Activated gamma-delta T cell treated with Interleukin-2 at 50 U/mL for 16 hours (primary cell): ENCODE results near the gene YWHAE.
"Not testable (repeated sequence)": the region's sequence is repeated elsewhere in the genome, so short reads cannot be mapped to it uniquely, and the experiment has no call there.

Experiments
- DNase-seq: peaks from one replicate; pipeline ENCODE4 v3.0.0-alpha.2; 2020

Gene YWHAE

GRCh38 chr17:1373707-1374237 lies 26.2 kb downstream of the YWHAE start:
- DNase-seq: no peak

- DNase-seq: no peak
These were observed 27.4 kb downstream of the YWHAE start for GRCh38 chr17:1372618-1373017.

DNA sequence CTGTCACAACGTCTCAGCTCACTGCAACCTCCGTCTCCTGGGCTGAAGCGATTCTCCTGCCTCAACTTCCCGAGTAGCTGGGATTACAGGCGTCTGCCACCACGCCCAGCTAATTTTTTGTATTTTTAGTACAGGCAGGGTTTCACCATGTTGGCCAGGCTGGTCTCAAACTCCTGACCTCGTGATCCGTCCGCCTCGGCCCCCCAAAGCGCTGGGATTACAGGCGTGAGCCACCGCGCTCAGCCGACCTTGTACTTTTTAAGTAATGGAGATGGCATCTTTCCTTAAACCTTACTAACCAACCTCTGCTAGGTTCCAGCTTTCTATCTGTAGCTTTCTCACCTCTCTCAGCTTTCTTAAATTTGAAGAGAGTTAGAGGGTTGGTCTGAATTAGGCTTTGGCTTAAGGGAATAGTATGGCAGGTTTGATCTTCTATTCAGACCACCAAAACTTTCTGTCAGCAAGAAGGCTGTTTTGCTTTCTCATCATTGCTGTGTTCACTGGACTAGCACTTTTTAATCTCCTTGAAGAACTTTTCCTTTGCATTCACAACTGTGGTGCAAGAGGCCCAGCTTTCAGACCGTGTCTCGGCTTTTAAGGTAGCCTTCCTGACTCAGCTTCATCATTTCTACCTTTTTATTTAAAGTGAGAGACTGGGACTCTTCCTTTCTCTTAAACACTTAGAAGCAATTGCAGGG lies 28.0 kb downstream of the YWHAE start:
- no peak for DNase-seq

DNA sequence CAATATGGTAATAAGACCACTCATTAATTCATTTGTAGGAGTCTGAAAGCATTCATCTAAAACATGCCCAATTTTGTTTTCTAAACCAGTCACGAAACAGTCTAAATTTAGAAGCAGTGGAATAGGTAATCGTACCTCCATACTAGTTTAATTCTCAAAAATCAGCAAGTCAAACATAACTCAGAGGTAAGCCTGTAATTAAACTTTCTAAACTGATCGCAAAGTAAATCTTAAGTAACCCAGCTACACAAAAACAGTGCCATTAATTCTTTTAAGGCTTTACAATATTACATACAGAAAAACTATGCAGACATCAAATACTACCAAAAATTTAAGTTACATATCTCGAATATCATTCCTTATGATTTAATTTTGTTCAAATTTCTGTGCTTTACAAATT lies 31.4 kb downstream of the YWHAE start:
- no peak for DNase-seq

DNA sequence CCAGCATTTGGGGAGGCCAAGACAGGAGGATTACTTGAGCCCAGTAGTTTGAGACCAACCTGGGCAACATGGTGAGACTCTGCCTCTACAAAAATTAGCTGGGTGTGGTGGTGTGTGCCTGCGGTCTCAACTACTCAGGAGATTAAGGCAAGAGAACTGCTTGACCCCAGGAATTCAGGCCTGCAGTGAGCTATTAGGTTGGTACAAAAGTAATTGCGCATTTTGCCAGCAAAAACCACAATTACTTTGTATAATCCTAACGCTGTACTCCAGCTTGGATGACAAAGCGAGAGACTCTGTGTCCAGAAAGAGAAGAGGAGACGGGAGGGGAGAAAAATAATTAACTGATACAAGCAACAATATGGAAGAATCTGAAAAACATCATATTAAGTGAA lies 32.7 kb downstream of the YWHAE start:
- DNase-seq: no peak

- no peak for DNase-seq
These were observed 33.8 kb downstream of the YWHAE start for GRCh38 chr17:1366234-1366633.

DNA sequence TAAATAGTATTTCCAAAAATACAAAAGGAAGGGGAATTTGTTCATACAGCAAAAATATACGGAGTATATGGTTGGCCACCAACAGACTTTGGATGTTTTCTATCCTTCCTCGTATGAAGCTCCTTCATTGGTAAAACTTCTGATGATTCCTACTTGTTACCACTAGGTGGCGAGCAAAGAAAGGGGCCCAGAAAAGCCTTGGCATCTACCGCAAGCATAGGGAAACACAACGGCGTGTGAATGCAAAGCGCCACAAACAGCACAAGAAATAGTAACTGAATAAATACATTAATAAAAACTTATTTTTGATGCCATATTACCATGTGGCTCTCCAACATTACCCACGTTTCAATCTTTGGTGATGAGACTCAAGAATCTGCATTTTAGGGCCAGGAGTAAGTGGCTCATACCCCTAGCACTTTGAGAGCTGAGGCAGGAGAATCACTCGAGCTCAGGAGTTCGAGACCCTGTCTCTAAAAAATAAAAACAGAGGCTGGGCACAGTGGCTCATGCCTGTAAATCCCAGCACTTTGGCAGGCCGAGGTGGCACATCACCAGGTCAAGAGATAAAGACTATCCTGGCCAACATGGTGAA lies 34.5 kb downstream of the YWHAE start:
- DNase-seq: peak; percentile 53

GRCh38 chr17:1362964-1363363 lies 37.1 kb downstream of the YWHAE start:
- DNase-seq: no peak

GRCh38 chr17:1362065-1362848 lies 37.8 kb downstream of the YWHAE start:
- peak; percentile 21 for DNase-seq

DNA sequence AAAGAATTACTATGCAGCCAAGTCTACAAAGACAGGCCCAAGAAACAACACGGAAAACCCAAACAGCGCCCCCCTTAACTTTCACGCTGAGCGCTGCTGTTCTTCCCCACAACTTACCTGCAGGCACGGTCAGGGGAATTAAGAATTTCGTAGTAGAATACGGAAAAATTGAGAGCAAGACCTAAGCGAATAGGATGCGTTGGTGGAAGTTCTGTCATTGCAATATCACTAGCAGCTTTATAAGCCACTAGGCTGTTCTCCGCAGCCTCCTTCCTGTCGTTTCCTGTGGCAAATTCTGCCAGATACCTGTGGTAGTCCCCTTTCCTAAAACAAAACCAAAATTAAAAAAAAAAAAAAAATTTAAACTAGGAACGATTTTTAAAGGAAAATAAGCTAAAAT lies 39.0 kb downstream of the YWHAE start:
- no peak for DNase-seq

GRCh38 chr17:1360315-1360714 lies 39.7 kb downstream of the YWHAE start:
- not testable (repeated sequence) for DNase-seq

GRCh38 chr17:1354030-1354429 lies 46.0 kb downstream of the YWHAE start:
- DNase-seq: no peak

DNA sequence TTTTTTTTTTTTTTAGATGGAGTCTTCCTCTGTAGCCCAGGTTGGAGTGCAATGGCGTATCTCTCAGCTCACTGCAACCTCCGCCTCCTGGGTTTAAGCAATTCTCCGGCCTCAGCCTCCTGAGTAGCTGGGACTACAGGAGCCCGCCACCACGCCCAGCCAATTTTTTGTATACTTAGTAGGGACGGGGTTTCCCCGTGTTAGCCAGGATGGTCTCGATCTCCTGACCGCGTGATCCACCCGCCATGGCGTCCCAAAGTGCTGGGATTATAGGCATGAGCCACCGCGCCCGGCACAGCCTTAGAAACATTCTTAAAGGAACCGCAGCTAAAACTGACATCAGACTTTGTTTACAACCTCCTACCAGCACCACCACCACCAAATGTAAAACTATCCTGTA lies 47.5 kb downstream of the YWHAE start:
- not testable (repeated sequence) for DNase-seq

DNA sequence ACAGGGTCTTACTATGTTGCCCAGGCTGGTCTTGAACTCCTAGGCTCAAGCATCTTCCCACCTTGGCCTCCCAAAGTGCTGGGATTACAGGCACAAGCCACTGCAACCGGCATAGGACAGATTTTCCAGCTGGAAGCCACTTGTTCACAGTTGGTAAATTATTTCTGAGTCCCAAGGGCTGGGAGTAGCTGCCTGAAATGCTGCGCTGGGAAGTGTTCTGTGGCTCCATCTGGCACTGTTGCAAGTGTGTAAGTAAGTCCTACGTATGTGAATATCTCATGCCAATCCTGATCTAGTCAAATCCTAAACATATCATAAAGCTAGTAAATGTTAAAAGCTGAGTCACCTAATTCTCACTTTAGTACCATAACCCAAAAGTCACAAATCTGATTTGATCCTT lies 48.1 kb downstream of the YWHAE start:
- no peak for DNase-seq

GRCh38 chr17:1351275-1351674 lies 48.7 kb downstream of the YWHAE start:
- no peak for DNase-seq

- DNase-seq: no peak
These were observed 52.3 kb downstream of the YWHAE start for GRCh38 chr17:1347589-1348323.

DNA sequence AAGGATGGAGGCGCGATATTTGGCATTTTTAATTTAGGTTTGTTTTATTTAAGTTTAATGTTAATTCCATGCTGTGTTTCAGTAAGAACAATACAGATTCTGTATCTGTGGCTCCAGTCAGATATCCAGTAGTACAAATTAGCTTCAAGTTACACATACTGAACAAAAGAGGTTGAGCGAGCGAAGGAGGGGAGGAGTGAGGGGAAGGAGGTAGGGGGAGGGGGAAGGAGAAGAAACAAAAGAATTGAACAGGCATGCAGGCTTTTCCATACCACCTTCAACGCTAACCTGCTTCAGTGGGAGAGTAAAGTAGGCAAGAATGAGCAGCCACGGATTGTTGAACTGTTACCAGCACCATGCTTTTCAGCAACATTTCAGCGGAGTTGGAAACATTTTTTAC lies 55.5 kb downstream of the YWHAE start:
- DNase-seq: no peak

GRCh38 chr17:1343554-1343953 lies 56.5 kb downstream of the YWHAE start:
- DNase-seq: no peak

DNA sequence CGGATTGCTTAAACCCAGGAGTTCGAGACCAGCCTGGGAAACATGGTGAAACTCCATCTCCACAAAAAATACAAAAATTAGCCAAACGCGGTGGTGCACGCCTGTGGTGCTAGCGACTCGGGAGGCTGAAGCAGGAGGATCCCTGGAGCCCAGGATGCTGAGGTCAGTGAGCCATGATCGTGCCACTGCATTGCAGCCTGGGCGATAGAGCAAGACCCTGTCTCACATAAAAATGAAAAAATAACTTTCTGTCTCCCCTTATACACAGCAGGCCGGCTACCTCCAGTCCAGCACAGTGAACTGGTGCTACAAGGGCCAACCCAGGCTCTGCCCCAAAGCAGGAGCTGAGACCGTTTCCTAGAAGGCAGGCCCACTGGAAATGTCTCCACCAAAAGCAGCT lies 59.7 kb downstream of the YWHAE start:
- no peak for DNase-seq

DNA sequence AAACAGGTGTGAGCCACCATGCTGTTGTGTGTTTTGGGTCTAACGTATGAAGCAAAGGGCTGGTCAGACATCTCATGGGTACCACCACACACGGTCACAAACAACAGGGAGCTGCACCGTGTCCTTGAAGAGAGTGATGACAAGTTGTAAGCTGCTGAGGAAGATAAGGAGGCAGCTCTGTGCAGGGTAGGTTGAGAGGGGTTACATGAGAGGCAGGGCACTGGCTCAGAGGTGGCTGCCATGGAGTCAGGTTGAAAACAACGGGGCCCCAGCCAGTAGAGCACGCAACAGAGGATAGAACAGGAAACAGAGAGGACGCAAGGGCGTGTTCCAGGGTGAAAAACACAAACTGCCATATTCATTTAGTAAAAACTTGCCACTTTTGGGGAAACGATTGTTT lies 68.3 kb downstream of the YWHAE start:
- no peak for DNase-seq

DNA sequence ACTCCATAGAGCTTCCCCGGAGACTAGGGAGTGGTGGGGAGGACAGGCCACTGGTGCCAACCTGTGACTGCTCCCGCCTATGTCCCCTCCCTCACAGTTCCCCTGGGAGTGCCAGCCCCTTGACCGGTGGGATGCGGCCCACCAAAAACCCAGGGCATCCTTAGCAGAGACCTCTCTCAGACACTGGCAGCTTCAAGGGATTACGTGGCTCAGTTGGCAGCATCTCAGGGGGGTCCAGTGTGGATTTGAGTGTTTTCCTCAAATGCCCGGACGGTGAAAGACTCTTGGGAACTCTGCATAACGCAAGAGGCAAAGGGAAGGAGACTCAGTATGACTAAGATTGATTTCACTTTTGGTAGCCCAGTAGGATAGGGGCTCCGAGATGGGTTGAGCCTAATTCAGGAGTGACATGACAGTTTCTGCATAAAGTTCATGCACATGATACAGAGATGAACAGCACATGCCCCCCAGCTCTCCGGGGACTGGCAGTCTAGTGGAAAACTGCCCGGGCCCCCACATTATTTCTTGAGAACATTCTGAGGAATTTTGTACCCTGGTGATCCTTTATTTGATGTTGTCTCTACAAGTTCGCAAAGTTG lies 70.2 kb downstream of the YWHAE start:
- no peak for DNase-seq

GRCh38 chr17:1328437-1328836 lies 71.6 kb downstream of the YWHAE start:
- no peak for DNase-seq

DNA sequence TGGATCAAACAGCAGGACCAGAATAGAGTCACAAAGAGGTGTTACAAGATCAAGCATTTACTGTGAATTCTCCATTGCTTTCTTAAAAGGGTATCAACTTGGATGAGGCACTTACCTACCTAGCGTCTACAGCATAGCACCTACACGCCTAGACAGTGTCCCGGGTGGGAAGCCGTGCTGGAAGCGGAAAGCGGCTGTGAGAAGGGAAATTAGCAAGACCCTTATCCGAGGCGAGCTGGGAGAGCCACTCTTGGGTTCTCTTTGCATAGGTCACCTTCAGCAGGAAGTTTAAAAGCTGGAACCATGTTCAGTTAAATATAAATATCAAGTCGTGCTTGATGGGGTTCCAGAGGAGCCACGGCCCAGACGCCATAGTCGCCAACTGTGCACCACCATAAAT lies 74.3 kb downstream of the YWHAE start:
- no peak for DNase-seq
